ENCODE data around the gene ZNF181. TPM values are rescaled to one million over a fixed set of nuclear protein-coding genes. Genes with fewer than 3 reads are reported as not detected.

Gene ZNF181
- polyA plus RNA-seq, 1 donor (not counting 4 experiments of a cell fraction or from before 2014, with no cell fraction given): 4.0 TPM

GRCh38 chr19:34686455-34686854 is 47.6 kb upstream of the ZNF181 start:
- H3K27me3 ChIP-seq (ENCODE audit: control insufficient read depth, extremely low read depth, insufficient read depth, low read length): no peaks in the 10 kb centered on the region
- H3K4me1 ChIP-seq (ENCODE audit: control insufficient read depth, extremely low read depth, insufficient read depth, low read length): no peaks in the 10 kb centered on the region
- no peak overlapping the region for H3K4me2 ChIP-seq (ENCODE audit: control insufficient read depth, extremely low read depth, insufficient read depth, low read depth, low read length)
- H3K9ac ChIP-seq (ENCODE audit: control insufficient read depth, extremely low read depth, insufficient read depth, low read length): no peak overlapping the region
- H3K9me1 ChIP-seq (ENCODE audit: control insufficient read depth, extremely low read depth, insufficient read depth, low read length): no peaks in the 10 kb centered on the region
- dilution Hi-C loops (cut with MboI; ENCODE audit: extremely low pct_ligation_motif_present, low sequenced_read_pairs): no loop called here
- peaks cover 4% of the 10 kb centered on the region for H3K9me3 ChIP-seq (ENCODE audit: control insufficient read depth, low read depth, low read length)
- no peak for DNase-seq (ENCODE audit: low read depth, low spot score)
- H2AFZ ChIP-seq (ENCODE audit: control insufficient read depth, low read length): no peak overlapping the region
- no peak for TF ChIP-seq CTCF (optimal IDR thresholded peaks at IDR 0.05 in 1 of 3, IDR thresholded peaks at IDR 0.05 in 1 of 3, conservative IDR thresholded peaks at IDR 0.05 in 1 of 3; ENCODE audit: extremely low read depth in 1 of 3, insufficient read depth in 2 of 3, low read length in 3 of 3)
- no peak for TF ChIP-seq EZH2 (IDR thresholded peaks at IDR 0.05; ENCODE audit: low read length)
- H3K36me3 ChIP-seq (ENCODE audit: control insufficient read depth in 2 of 2, extremely low read depth in 1 of 2, insufficient read depth in 2 of 2, low read length in 2 of 2): peaks cover 4 to 6% of the 10 kb centered on the region in 2 experiments
- no peaks in the 10 kb centered on the region for H3K79me2 ChIP-seq (ENCODE audit: control insufficient read depth, insufficient read depth, low read length)
- no peak overlapping the region for H3K4me3 ChIP-seq (ENCODE audit: control insufficient read depth in 2 of 3, extremely low read depth in 1 of 3, insufficient read depth in 2 of 3, low read depth in 1 of 3, low read length in 3 of 3)
- no peak overlapping the region for H3K27ac ChIP-seq (ENCODE audit: control insufficient read depth, insufficient read depth, low read length)
- no peaks in the 10 kb centered on the region for H4K20me1 ChIP-seq (ENCODE audit: control insufficient read depth, extremely low read depth, insufficient read depth, low read length)
- no peak for FAIRE-seq

DNA sequence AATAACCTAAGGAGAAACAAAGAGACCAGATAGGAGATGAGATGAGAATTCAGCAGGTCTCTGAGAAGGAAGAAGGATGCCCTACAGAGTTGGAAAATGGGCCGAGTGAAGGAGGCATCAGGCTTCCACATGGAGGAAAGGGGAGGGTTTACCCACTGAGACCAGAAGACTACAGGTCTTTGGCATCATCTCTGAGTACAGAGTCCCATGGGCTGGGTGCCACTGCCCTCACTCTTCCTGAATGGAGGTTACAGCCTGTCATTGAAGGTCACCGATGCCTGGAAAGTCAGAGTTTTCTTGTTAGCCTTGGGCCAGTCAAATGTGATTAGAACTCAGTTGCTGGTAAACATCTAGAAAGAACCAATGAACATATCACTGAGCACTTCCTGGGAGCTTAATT is 46.7 kb upstream of the ZNF181 start:
- Histone ChIP-seq H3K9ac (ENCODE audit: control insufficient read depth, extremely low read depth, insufficient read depth, low read length) (no peak overlapping the region), H3K27ac (ENCODE audit: control insufficient read depth, insufficient read depth, low read length) (no peak overlapping the region), H3K4me1 (ENCODE audit: control insufficient read depth, extremely low read depth, insufficient read depth, low read length) (no peaks in the 10 kb centered on the region), H3K36me3 (ENCODE audit: control insufficient read depth in 2 of 2, extremely low read depth in 1 of 2, insufficient read depth in 2 of 2, low read length in 2 of 2) (peaks cover 4% of the 10 kb centered on the region in 2 experiments), H3K4me3 (ENCODE audit: control insufficient read depth in 2 of 3, extremely low read depth in 1 of 3, insufficient read depth in 2 of 3, low read depth in 1 of 3, low read length in 3 of 3) (no peak overlapping the region), H3K9me1 (ENCODE audit: control insufficient read depth, extremely low read depth, insufficient read depth, low read length) (no peaks in the 10 kb centered on the region), H2AFZ (ENCODE audit: control insufficient read depth, low read length) (no peak overlapping the region), H3K4me2 (ENCODE audit: control insufficient read depth, extremely low read depth, insufficient read depth, low read depth, low read length) (no peak overlapping the region), H3K27me3 (ENCODE audit: control insufficient read depth, extremely low read depth, insufficient read depth, low read length) (no peaks in the 10 kb centered on the region), H3K9me3 (ENCODE audit: control insufficient read depth, low read depth, low read length) (peaks cover 3% of the 10 kb centered on the region), H4K20me1 (ENCODE audit: control insufficient read depth, extremely low read depth, insufficient read depth, low read length) (no peaks in the 10 kb centered on the region), H3K79me2 (ENCODE audit: control insufficient read depth, insufficient read depth, low read length) (no peaks in the 10 kb centered on the region)
- no peak for FAIRE-seq
- DNase-seq (ENCODE audit: low read depth, low spot score): no peak
- no peak for TF ChIP-seq EZH2 (IDR thresholded peaks at IDR 0.05; ENCODE audit: low read length)
- no peak for TF ChIP-seq CTCF (optimal IDR thresholded peaks at IDR 0.05 in 1 of 3, IDR thresholded peaks at IDR 0.05 in 1 of 3, conservative IDR thresholded peaks at IDR 0.05 in 1 of 3; ENCODE audit: extremely low read depth in 1 of 3, insufficient read depth in 2 of 3, low read length in 3 of 3)
- dilution Hi-C loops (cut with MboI; ENCODE audit: extremely low pct_ligation_motif_present, low sequenced_read_pairs): no loop called here

Data from keratinocyte (primary cell).